Uterus (tissue), 4 donors: ENCODE data around the gene GLB1L2. TPM values are rescaled to one million over a fixed set of nuclear protein-coding genes. Genes with fewer than 3 reads are reported as not detected.

Source experiments
- DNase-seq, 2 donors: peaks; one replicate each; pipeline ENCODE4 v3.0.0-alpha.2; 2019 to 2020
- H3K27ac ChIP-seq, 2 donors: fragments of 200-600 bp; sonication (generic); 1 replicate in 1 of 2; 2 replicates in 1 of 2; pipeline ENCODE4 v1.5.1; 2016 to 2018
- H3K27me3 ChIP-seq, 2 donors: fragments of 200-600 bp; sonication (generic); one replicate each; pipeline ENCODE4 v1.5.1; 2018 to 2019; ENCODE audit warnings: control low read depth in 1 of 2
- H3K36me3 ChIP-seq, 2 donors: fragments of 200-600 bp; sonication (generic); one replicate each; pipeline ENCODE4 v1.5.1; 2019; ENCODE audit warnings: control low read depth in 1 of 2
- H3K4me1 ChIP-seq, 2 donors: fragments of 200-600 bp; sonication (generic); one replicate each; pipeline ENCODE4 v1.5.1; 2018 to 2019; ENCODE audit warnings: control low read depth in 1 of 2
- H3K4me3 ChIP-seq, 2 donors: fragments of 200-600 bp; sonication (generic); 1 replicate in 1 of 2; 2 replicates in 1 of 2; pipeline ENCODE4 v1.5.1; 2018 to 2019; ENCODE audit warnings: mild to moderate bottlenecking in 1 of 2
- H3K9me3 ChIP-seq, 2 donors: fragments of 200-600 bp; sonication (generic); one replicate each; pipeline ENCODE4 v1.5.1; 2019; ENCODE audit warnings: control low read depth in 1 of 2
- POLR2A ChIP-seq, 2 donors: fragments of 450-650 bp; IDR thresholded peaks; one replicate each; pipeline ENCODE4 v1.6.1; 2016; ENCODE audit warnings: antibody characterized with exemption in 2 of 2, mild to moderate bottlenecking in 1 of 2, moderate library complexity in 1 of 2
- intact Hi-C: fragments of 100-400 bp; cut with DNase I; formaldehyde crosslinking; loops from one replicate; pipeline ENCODE4 v1.15.1; 2023; ENCODE audit warnings: low total_unique reads
- total RNA-seq, 4 donors: library from RNA; depleted of rRNA in 3 of 4; stranded (reverse); fragments of >200 nt in 3 of 4; gene quantifications; one replicate each; pipeline versions ENCODE4 v1.1.0 to v1.2.4, GENCODE V29; 2014 to 2023
- TF ChIP-seq, protein P1 (sequence below), 4 experiments: fragments of 200-600 bp in 2 of 4; fragments of 450-650 bp in 2 of 4; sonication (generic) in 2 of 4; IDR thresholded peaks; one replicate each; pipeline ENCODE4 v1.5.1; 2016 to 2019; ENCODE audit warnings: antibody characterized with exemption in 4 of 4, mild to moderate bottlenecking in 2 of 4, moderate library complexity in 1 of 4
- donor health status: DM: yes; HTN: yes; CAD: no.

GLB1L2 gene
- total RNA-seq, 4 donors from 2014 or later: 5.0 to 28.2 (median 16.7) TPM

DNA sequence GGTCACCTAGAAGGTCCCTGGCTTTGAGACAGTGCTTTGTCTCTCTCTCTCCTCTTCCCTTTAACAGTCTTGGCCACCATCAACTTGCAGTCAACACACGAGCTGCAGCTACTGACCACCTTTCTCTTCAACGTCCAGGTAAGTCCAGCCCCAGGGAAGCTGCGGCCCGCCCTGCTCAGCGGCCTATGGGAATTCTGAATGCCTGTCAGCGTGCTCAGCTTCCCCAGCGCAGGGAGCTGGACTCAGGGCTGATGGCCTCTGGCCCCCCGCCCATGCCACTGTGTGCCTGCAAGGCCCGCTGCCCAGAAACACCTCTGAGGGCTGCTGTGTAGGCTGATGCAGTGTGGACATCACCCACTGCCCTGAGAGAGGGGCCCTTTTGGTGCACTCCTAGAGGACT lies 32.5 kb downstream of the GLB1L2 start:
- Histone ChIP-seq H3K4me3 (no peak overlapping the region), H3K9me3 (no peaks in the 10 kb centered on the region), H3K27me3 (no peaks in the 10 kb centered on the region), H3K36me3 (no peaks in the 10 kb centered on the region), H3K27ac (no peak overlapping the region), H3K4me1 (no peaks in the 10 kb centered on the region)
- TF ChIP-seq, protein P1, sequence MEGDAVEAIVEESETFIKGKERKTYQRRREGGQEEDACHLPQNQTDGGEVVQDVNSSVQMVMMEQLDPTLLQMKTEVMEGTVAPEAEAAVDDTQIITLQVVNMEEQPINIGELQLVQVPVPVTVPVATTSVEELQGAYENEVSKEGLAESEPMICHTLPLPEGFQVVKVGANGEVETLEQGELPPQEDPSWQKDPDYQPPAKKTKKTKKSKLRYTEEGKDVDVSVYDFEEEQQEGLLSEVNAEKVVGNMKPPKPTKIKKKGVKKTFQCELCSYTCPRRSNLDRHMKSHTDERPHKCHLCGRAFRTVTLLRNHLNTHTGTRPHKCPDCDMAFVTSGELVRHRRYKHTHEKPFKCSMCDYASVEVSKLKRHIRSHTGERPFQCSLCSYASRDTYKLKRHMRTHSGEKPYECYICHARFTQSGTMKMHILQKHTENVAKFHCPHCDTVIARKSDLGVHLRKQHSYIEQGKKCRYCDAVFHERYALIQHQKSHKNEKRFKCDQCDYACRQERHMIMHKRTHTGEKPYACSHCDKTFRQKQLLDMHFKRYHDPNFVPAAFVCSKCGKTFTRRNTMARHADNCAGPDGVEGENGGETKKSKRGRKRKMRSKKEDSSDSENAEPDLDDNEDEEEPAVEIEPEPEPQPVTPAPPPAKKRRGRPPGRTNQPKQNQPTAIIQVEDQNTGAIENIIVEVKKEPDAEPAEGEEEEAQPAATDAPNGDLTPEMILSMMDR (IDR thresholded peaks at IDR 0.05): no peak
- no peak for TF ChIP-seq POLR2A (IDR thresholded peaks at IDR 0.05)
- no peak for DNase-seq
- intact Hi-C loops: no loop called here

DNA sequence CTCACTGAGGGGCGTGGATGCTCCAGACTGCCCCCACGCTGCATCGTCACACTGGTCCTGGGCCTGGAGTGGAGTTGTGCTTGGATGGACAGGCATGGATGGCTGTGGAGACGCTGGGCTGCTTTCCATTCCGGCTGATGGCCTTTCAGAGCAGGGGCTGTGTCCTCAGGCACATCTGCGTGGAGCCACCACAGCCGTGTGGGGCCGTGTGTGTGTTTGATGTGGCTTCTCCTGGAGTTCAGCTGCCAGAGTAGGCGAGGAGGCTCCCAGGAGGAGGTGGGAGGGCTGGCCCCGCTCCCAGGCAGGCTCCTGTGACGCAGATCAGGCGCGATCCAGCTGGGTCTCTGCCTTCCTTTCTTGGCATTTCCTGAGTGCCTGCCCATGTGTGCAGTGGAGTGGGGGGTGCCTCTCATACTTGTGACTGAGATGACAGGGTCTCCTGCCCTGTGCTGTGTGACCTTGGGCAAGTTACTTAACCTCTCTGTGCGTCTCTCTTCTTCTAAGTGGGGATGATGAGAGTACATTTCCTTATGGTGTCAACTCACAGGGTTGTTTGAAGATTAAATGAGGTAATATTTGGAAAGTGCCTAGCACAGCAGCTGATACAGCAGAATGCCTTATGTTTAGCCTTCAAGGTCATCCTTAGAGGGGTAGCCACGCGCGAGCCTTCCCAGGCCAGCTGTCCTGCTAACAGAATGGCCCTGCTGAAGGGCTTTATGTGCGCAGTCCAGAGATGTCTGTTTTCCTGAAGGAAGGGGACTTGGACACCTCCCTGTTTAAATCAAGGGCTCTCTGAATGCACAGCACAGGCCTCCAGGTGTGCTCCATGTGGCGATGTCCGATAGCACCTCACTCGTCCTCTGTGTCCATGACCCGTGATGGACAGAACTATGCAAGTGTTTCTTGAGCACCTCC lies 33.5 kb downstream of the GLB1L2 start:
- TF ChIP-seq, protein P1 (IDR thresholded peaks at IDR 0.05): no peak
- TF ChIP-seq POLR2A (IDR thresholded peaks at IDR 0.05): no peak
- no peak overlapping the region for H3K27ac ChIP-seq

GRCh38 chr11:134366254-134366653 lies 34.5 kb downstream of the GLB1L2 start:
- no peak for DNase-seq
- TF ChIP-seq, protein P1 (IDR thresholded peaks at IDR 0.05): no peak
- no peak for TF ChIP-seq POLR2A (IDR thresholded peaks at IDR 0.05)
- no peaks in the 10 kb centered on the region for H3K9me3 ChIP-seq
- no peaks in the 10 kb centered on the region for H3K36me3 ChIP-seq
- H3K4me1 ChIP-seq: no peaks in the 10 kb centered on the region
- no peak overlapping the region for H3K27ac ChIP-seq
- H3K27me3 ChIP-seq: no peaks in the 10 kb centered on the region
- intact Hi-C loops: no loop called here
- no peak overlapping the region for H3K4me3 ChIP-seq

More for the DNA sequence above, 33.5 kb downstream of the GLB1L2 start:
- Histone ChIP-seq H3K36me3 (no peaks in the 10 kb centered on the region), H3K9me3 (no peaks in the 10 kb centered on the region), H3K4me1 (no peaks in the 10 kb centered on the region), H3K4me3 (no peak overlapping the region), H3K27me3 (no peaks in the 10 kb centered on the region)
- no peak for DNase-seq
- intact Hi-C loops: no loop called here

GRCh38 chr11:134367781-134368180 lies 36.0 kb downstream of the GLB1L2 start:
- no peak overlapping the region for H3K4me3 ChIP-seq
- H3K27ac ChIP-seq: no peak overlapping the region
- no peaks in the 10 kb centered on the region for H3K36me3 ChIP-seq
- intact Hi-C loops: no loop called here
- no peaks in the 10 kb centered on the region for H3K4me1 ChIP-seq
- no peaks in the 10 kb centered on the region for H3K9me3 ChIP-seq
- no peaks in the 10 kb centered on the region for H3K27me3 ChIP-seq
- TF ChIP-seq, protein P1 (IDR thresholded peaks at IDR 0.05): no peak
- no peak for TF ChIP-seq POLR2A (IDR thresholded peaks at IDR 0.05)
- no peak for DNase-seq
